HEK293 (cell line): ENCODE results near the gene CHPT1.

ENCODE experiments used
- CTCF ChIA-PET: fragments of 350-600 bp; formaldehyde crosslinking; extraction: SDS; loops from one replicate; lab custom pipeline; 2021; ENCODE audit warnings: antibody characterized with exemption; lab: Yijun Ruan, JAX
- POLR2A ChIA-PET: fragments of 300-600 bp; formaldehyde crosslinking; extraction: SDS; loops from one replicate; lab custom pipeline; 2020; ENCODE audit warnings: antibody characterized with exemption, inconsistent platforms; lab: Yijun Ruan, JAX
- H3K27ac ChIP-seq: fragments of 200-500 bp; sonication (Bioruptor generic); 2 replicates; pipeline ENCODE4 v1.5.1; 2014; ENCODE audit warnings: low read depth, low read length, control low read depth, inconsistent platforms; ENCODE audit errors: extremely low read depth
- H3K36me3 ChIP-seq, 2 experiments: fragments of 200-500 bp in 1 of 2; sonication (Bioruptor generic) in 1 of 2; 1 replicate in 1 of 2; 2 replicates in 1 of 2; pipeline ENCODE4 v1.5.1; 2014 to 2017; ENCODE audit warnings: inconsistent platforms in 2 of 2, low read length in 2 of 2; ENCODE audit not compliant: control insufficient read depth in 2 of 2, insufficient read depth in 1 of 2
- H3K4me1 ChIP-seq: fragments of 200-500 bp; sonication (Bioruptor generic); 2 replicates; pipeline ENCODE4 v1.5.1; 2014; ENCODE audit warnings: mild to moderate bottlenecking, low read length, inconsistent platforms; ENCODE audit not compliant: control insufficient read depth, insufficient read depth
- H3K4me3 ChIP-seq: 2 replicates; pipeline ENCODE4 v1.5.1; 2011; ENCODE audit warnings: low read depth, mild to moderate bottlenecking, control low read depth, low read length, moderate library complexity
- H3K9me3 ChIP-seq: fragments of 200-500 bp; sonication (Bioruptor generic); 2 replicates; pipeline ENCODE4 v1.5.1; 2014; ENCODE audit warnings: low read depth, low read length, inconsistent platforms; ENCODE audit not compliant: control insufficient read depth, insufficient read depth
- GLIS1 ChIP-seq: fragments of 450-650 bp; formaldehyde crosslinking; IDR thresholded peaks from 2 replicates; pipeline ENCODE4 v1.5.1; 2016; ENCODE audit warnings: missing biosample characterization, missing genetic modification characterization
- HOXA7 ChIP-seq: sonication (generic); formaldehyde crosslinking; IDR thresholded peaks from 2 replicates; pipeline ENCODE4 v1.8.1; 2022; ENCODE audit warnings: missing genetic modification reagents, borderline replicate concordance
- OVOL3 ChIP-seq: fragments of 450-650 bp; formaldehyde crosslinking; IDR thresholded peaks from 2 replicates; pipeline ENCODE4 v1.5.1; 2016; ENCODE audit warnings: missing biosample characterization, missing genetic modification characterization
- REST ChIP-seq: fragments of 450-650 bp; formaldehyde crosslinking; IDR thresholded peaks from 2 replicates; pipeline ENCODE4 v1.5.1; 2016; ENCODE audit warnings: missing biosample characterization, missing genetic modification characterization
- ZBTB10 ChIP-seq: fragments of 450-650 bp; formaldehyde crosslinking; IDR thresholded peaks from 2 replicates; pipeline ENCODE4 v1.5.1; 2016; ENCODE audit warnings: missing biosample characterization, missing genetic modification characterization
- ZBTB44 ChIP-seq: fragments of 450-650 bp; IDR thresholded peaks from 2 replicates; pipeline ENCODE4 v1.5.1; 2018; ENCODE audit warnings: missing biosample characterization, mild to moderate bottlenecking, missing genetic modification characterization
- ZNF10 ChIP-seq: fragments of 450-650 bp; formaldehyde crosslinking; IDR thresholded peaks from 2 replicates; pipeline ENCODE4 v1.5.1; 2017; ENCODE audit warnings: missing biosample characterization, missing genetic modification characterization
- ZNF121 ChIP-seq: fragments of 450-650 bp; formaldehyde crosslinking; IDR thresholded peaks from 2 replicates; pipeline ENCODE4 v1.5.1; 2016; ENCODE audit warnings: missing biosample characterization, missing genetic modification characterization
- ZNF214 ChIP-seq: fragments of 450-650 bp; formaldehyde crosslinking; IDR thresholded peaks from 2 replicates; pipeline ENCODE4 v1.5.1; 2017; ENCODE audit warnings: missing biosample characterization, mild to moderate bottlenecking, missing genetic modification characterization, borderline replicate concordance
- ZNF280D ChIP-seq: fragments of 450-650 bp; formaldehyde crosslinking; IDR thresholded peaks from 2 replicates; pipeline ENCODE4 v1.5.1; 2016; ENCODE audit warnings: missing biosample characterization, missing genetic modification characterization
- ZNF426 ChIP-seq: fragments of 450-650 bp; formaldehyde crosslinking; IDR thresholded peaks from 2 replicates; pipeline ENCODE4 v1.5.1; 2017; ENCODE audit warnings: missing biosample characterization, missing genetic modification characterization, mild to moderate bottlenecking, inconsistent platforms, moderate library complexity
- ZNF555 ChIP-seq: fragments of 450-650 bp; formaldehyde crosslinking; conservative IDR thresholded peaks from 2 replicates; pipeline ENCODE4 v1.5.1; 2017; ENCODE audit warnings: missing biosample characterization, mild to moderate bottlenecking, missing genetic modification characterization, inconsistent platforms
- ZNF561 ChIP-seq: fragments of 450-650 bp; IDR thresholded peaks from 2 replicates; pipeline ENCODE4 v1.5.1; 2018; ENCODE audit warnings: missing biosample characterization, missing genetic modification characterization, borderline replicate concordance
- ZNF629 ChIP-seq: fragments of 450-650 bp; formaldehyde crosslinking; IDR thresholded peaks from 2 replicates; pipeline ENCODE4 v1.5.1; 2017; ENCODE audit warnings: missing biosample characterization, missing genetic modification characterization
- ZNF658 ChIP-seq: fragments of 450-650 bp; formaldehyde crosslinking; IDR thresholded peaks from 2 replicates; pipeline ENCODE4; 2016; ENCODE audit warnings: missing biosample characterization, missing genetic modification characterization
- ZNF777 ChIP-seq: fragments of 450-650 bp; formaldehyde crosslinking; IDR thresholded peaks from 2 replicates; pipeline ENCODE4 v1.5.1; 2017; ENCODE audit warnings: missing biosample characterization, missing genetic modification characterization, borderline replicate concordance
- ZNF843 ChIP-seq: fragments of 450-650 bp; formaldehyde crosslinking; IDR thresholded peaks from 2 replicates; pipeline ENCODE4 v1.5.1; 2016; ENCODE audit warnings: missing biosample characterization, missing genetic modification characterization
- TF ChIP-seq, protein P1 (sequence below): fragments of 450-650 bp; formaldehyde crosslinking; IDR thresholded peaks from 2 replicates; pipeline ENCODE4 v1.5.1; 2017; ENCODE audit warnings: missing biosample characterization, missing genetic modification characterization
- TF ChIP-seq, protein P2 (sequence below): fragments of 450-650 bp; formaldehyde crosslinking; IDR thresholded peaks from 2 replicates; pipeline ENCODE4 v1.5.1; 2016; ENCODE audit warnings: missing biosample characterization, missing genetic modification characterization, low read depth

Gene CHPT1

GRCh38 chr12:101690544-101691098, 6.8 kb upstream of the CHPT1 start:
- CTCF ChIA-PET: no interaction called here
- no peaks in the 10 kb centered on the region for H3K4me1 ChIP-seq
- POLR2A ChIA-PET: no interaction called here
- H3K27ac ChIP-seq: no peak overlapping the region
- TF ChIP-seq HOXA7 (no peak), ZNF426 (tag by site-specific recombination) (no peak), GLIS1 (tag by site-specific recombination) (no peak), ZNF777 (no peak), ZNF555 (tag by site-specific recombination) (no peak), ZNF121 (tag by site-specific recombination) (no peak), OVOL3 (tag by site-specific recombination) (no peak), ZNF214 (tag by site-specific recombination) (no peak), ZNF280D (tag by site-specific recombination) (no peak)
- TF ChIP-seq, all 188 proteins: peak for 0
- Histone ChIP-seq H3K9me3 (no peaks in the 10 kb centered on the region), H3K4me3 (no peak overlapping the region), H3K36me3 (no peaks in the 10 kb centered on the region)

- H3K36me3 ChIP-seq: no peaks in the 10 kb centered on the region
- H3K9me3 ChIP-seq: no peaks in the 10 kb centered on the region
- H3K4me3 ChIP-seq: no peak overlapping the region
- POLR2A ChIA-PET: no interaction called here
- no peak overlapping the region for H3K27ac ChIP-seq
- TF ChIP-seq ZNF10 (tag by site-specific recombination) (no peak), REST (no peak), ZNF629 (no peak), ZNF843 (tag by site-specific recombination) (no peak), ZBTB10 (tag by site-specific recombination) (no peak), ZNF658 (tag by site-specific recombination) (no peak), ZNF561 (no peak), ZBTB44 (tag by site-specific recombination) (no peak)
- TF ChIP-seq, protein P1, sequence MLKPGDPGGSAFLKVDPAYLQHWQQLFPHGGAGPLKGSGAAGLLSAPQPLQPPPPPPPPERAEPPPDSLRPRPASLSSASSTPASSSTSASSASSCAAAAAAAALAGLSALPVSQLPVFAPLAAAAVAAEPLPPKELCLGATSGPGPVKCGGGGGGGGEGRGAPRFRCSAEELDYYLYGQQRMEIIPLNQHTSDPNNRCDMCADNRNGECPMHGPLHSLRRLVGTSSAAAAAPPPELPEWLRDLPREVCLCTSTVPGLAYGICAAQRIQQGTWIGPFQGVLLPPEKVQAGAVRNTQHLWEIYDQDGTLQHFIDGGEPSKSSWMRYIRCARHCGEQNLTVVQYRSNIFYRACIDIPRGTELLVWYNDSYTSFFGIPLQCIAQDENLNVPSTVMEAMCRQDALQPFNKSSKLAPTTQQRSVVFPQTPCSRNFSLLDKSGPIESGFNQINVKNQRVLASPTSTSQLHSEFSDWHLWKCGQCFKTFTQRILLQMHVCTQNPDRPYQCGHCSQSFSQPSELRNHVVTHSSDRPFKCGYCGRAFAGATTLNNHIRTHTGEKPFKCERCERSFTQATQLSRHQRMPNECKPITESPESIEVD (tag by site-specific recombination): no peak
- TF ChIP-seq, protein P2, sequence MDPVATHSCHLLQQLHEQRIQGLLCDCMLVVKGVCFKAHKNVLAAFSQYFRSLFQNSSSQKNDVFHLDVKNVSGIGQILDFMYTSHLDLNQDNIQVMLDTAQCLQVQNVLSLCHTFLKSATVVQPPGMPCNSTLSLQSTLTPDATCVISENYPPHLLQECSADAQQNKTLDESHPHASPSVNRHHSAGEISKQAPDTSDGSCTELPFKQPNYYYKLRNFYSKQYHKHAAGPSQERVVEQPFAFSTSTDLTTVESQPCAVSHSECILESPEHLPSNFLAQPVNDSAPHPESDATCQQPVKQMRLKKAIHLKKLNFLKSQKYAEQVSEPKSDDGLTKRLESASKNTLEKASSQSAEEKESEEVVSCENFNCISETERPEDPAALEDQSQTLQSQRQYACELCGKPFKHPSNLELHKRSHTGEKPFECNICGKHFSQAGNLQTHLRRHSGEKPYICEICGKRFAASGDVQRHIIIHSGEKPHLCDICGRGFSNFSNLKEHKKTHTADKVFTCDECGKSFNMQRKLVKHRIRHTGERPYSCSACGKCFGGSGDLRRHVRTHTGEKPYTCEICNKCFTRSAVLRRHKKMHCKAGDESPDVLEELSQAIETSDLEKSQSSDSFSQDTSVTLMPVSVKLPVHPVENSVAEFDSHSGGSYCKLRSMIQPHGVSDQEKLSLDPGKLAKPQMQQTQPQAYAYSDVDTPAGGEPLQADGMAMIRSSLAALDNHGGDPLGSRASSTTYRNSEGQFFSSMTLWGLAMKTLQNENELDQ (tag by site-specific recombination): no peak
- no peaks in the 10 kb centered on the region for H3K4me1 ChIP-seq
- CTCF ChIA-PET: no interaction called here
Observed at GRCh38 chr12:101691503-101692096, 5.8 kb upstream of the CHPT1 start.
